Measurements from ENCODE around the gene ATP6V0B. TPM values are rescaled to one million over a fixed set of nuclear protein-coding genes. Genes with fewer than 3 reads are reported as not detected.

Gene ATP6V0B
- total and polyA plus RNA-seq, 2 experiments from 2014 or later: 87.5 to 316 TPM

DNA sequence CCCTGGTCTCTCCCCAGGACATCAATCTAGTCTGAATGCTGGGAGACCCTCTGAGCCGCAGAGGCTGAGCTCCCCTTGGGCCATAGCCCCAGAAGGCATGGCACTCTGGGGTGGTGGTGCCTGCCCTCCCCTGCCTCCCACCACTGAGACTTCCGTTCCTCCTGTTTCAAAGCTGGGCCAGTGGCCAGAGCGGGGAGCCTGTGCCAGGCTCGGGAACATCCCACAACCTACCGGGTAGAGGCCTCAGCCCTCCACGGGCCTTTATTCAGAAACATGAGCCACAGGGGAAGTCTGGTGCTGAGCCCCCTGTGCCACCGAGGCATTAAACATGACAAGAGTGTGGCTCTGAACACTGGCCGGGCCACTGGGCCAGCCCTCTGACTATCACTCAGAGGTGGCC lies 24.7 kb downstream of the ATP6V0B start:
- no peaks in the 10 kb centered on the region for H3K4me1 ChIP-seq (ENCODE audit: low read depth)
- no peak for DNase-seq (ENCODE audit: low read depth in 1 of 2, low spot score in 1 of 2)
- no peak for TF ChIP-seq CTCF (IDR thresholded peaks at IDR 0.05; ENCODE audit: low read depth, low read length)
- no peak overlapping the region for H3K4me3 ChIP-seq
- H3K9me3 ChIP-seq (ENCODE audit: low read depth): no peaks in the 10 kb centered on the region
- H3K36me3 ChIP-seq: no peaks in the 10 kb centered on the region
- no peak overlapping the region for H3K27ac ChIP-seq
- H3K27me3 ChIP-seq: no peaks in the 10 kb centered on the region

DNA sequence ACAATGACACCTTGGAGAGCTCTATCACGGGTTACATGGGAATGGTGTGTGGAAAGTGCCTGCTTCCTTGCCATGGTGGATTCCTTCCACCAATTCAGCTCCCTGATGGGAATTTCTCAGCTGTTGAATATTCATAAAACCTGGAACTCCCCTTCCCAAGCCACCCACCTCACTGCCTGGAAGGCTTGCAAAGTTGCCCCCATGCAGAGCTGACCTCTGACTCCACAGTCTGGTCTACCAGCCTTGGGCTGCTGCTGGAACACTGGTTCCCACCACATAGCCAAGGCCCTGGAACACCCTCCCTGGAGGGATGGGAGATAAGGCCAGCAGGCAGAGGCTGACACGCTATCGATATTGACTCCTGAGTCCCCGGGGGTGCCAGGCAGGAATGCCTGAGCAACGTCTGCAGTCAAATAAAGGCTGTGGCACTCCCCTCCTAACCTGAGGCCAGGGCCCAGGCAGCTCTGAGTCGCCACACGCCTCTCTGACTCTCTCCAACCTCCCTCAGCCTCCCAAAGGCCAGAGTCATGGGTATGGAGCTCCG lies 25.4 kb downstream of the ATP6V0B start:
- no peaks in the 10 kb centered on the region for H3K4me1 ChIP-seq (ENCODE audit: low read depth)

DNA sequence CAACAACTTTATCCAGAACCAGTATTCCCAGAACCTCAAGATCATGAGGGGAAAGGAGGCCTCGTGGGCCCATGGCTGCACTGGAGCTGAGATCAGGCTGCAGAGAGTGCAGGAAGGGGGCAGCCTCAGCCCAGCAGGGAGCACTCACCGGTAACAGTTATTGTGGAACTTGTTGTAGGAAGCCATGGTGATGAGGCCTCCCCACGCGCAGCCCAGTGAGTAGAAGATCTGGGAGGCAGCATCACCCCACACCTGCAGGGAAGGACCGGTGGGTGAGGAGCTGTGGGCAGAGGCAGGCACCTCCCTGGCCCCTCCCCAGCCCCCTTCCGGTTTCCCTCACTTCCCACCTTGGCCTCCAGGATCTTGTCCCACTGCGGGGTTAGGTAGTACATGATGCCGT lies 27.4 kb downstream of the ATP6V0B start:
- no peaks in the 10 kb centered on the region for H3K36me3 ChIP-seq
- no peak overlapping the region for H3K4me3 ChIP-seq
- H3K9me3 ChIP-seq (ENCODE audit: low read depth): no peaks in the 10 kb centered on the region
- TF ChIP-seq CTCF (IDR thresholded peaks at IDR 0.05; ENCODE audit: low read depth, low read length): no peak
- H3K4me1 ChIP-seq (ENCODE audit: low read depth): no peaks in the 10 kb centered on the region
- H3K27ac ChIP-seq: no peak overlapping the region
- H3K27me3 ChIP-seq: no peaks in the 10 kb centered on the region
- no peak for DNase-seq (ENCODE audit: low read depth in 1 of 2, low spot score in 1 of 2)

More for the DNA sequence above, 25.4 kb downstream of the ATP6V0B start:
- Histone ChIP-seq H3K27me3 (no peaks in the 10 kb centered on the region), H3K36me3 (no peaks in the 10 kb centered on the region), H3K9me3 (ENCODE audit: low read depth) (no peaks in the 10 kb centered on the region), H3K27ac (no peak overlapping the region), H3K4me3 (no peak overlapping the region)
- TF ChIP-seq CTCF (IDR thresholded peaks at IDR 0.05; ENCODE audit: low read depth, low read length): no peak
- DNase-seq (ENCODE audit: low read depth in 1 of 2, low spot score in 1 of 2): no peak

- H3K36me3 ChIP-seq: no peaks in the 10 kb centered on the region
- DNase-seq (ENCODE audit: low read depth in 1 of 2, low spot score in 1 of 2): no peak
- H3K27ac ChIP-seq: no peak overlapping the region
- no peaks in the 10 kb centered on the region for H3K9me3 ChIP-seq (ENCODE audit: low read depth)
- peak; percentile 22 for TF ChIP-seq CTCF (IDR thresholded peaks at IDR 0.05; ENCODE audit: low read depth, low read length)
- H3K27me3 ChIP-seq: no peaks in the 10 kb centered on the region
- no peaks in the 10 kb centered on the region for H3K4me1 ChIP-seq (ENCODE audit: low read depth)
- H3K4me3 ChIP-seq: no peak overlapping the region
These were observed 27.9 kb downstream of the ATP6V0B start for GRCh38 chr1:44002606-44003157.

DNA sequence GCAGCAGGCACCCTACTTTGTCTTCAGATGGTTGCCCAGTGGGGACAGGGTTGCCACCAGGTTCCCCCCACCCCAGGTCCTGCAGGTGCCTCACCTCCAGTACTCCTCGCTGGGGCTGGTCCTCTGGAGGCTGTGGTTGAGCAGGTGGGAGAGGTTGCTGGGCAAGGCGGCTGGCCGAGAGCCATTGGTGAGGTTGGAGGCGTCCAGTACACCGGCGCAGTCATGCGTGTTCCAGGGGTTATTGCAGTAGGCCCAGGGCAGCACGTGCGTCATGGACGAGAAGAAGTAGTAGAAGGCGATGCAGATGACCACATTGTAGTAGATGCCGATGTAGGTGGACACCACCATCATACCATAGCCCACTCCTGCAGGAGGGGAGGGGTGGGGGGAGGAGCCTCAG lies 33.5 kb downstream of the ATP6V0B start:
- Histone ChIP-seq H3K4me3 (no peak overlapping the region), H3K4me1 (ENCODE audit: low read depth) (no peaks in the 10 kb centered on the region), H3K27ac (no peak overlapping the region), H3K27me3 (no peaks in the 10 kb centered on the region), H3K9me3 (ENCODE audit: low read depth) (no peaks in the 10 kb centered on the region), H3K36me3 (no peaks in the 10 kb centered on the region)
- no peak for DNase-seq (ENCODE audit: low read depth in 1 of 2, low spot score in 1 of 2)
- TF ChIP-seq CTCF (IDR thresholded peaks at IDR 0.05; ENCODE audit: low read depth, low read length): no peak

Data from cardiac muscle cell (in vitro differentiated cells and primary cell).